Measurements from ENCODE around the gene TNK1. TPM values are rescaled to one million over a fixed set of nuclear protein-coding genes. Genes with fewer than 3 reads are reported as not detected.

TNK1 gene
- total RNA-seq, 1 experiment from 2014 or later = 16.8 TPM

DNA sequence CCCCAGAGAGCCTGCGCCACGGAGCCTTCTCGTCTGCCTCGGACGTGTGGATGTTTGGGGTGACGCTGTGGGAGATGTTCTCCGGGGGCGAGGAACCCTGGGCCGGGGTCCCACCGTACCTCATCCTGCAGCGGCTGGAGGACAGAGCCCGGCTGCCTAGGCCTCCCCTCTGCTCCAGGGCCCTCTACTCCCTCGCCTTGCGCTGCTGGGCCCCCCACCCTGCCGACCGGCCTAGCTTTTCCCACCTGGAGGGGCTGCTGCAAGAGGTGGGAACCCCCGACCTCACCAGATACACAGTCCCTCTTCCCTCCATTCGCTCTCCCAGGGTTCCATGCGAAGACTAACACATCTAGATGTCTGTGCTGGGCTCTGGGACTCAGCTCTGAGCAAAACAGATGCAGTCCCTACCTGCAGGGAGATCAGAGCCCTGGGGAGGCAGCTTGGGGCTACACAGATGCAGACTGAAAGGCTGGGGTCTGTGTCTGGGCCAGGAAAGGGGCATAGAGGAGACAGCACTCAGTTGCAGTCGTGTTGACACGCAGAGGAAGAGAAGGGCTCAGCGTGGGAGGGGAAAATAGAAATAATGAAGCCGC lies 3.7 kb downstream of the TNK1 start (continued):
- no peak for TF ChIP-seq SRF (IDR thresholded peaks at IDR 0.05; ENCODE audit: low read depth)
- TF ChIP-seq, protein P1, sequence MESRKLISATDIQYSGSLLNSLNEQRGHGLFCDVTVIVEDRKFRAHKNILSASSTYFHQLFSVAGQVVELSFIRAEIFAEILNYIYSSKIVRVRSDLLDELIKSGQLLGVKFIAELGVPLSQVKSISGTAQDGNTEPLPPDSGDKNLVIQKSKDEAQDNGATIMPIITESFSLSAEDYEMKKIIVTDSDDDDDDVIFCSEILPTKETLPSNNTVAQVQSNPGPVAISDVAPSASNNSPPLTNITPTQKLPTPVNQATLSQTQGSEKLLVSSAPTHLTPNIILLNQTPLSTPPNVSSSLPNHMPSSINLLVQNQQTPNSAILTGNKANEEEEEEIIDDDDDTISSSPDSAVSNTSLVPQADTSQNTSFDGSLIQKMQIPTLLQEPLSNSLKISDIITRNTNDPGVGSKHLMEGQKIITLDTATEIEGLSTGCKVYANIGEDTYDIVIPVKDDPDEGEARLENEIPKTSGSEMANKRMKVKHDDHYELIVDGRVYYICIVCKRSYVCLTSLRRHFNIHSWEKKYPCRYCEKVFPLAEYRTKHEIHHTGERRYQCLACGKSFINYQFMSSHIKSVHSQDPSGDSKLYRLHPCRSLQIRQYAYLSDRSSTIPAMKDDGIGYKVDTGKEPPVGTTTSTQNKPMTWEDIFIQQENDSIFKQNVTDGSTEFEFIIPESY (IDR thresholded peaks at IDR 0.05; ENCODE audit: extremely low read depth, insufficient replicate concordance, low read length) = no peak

DNA sequence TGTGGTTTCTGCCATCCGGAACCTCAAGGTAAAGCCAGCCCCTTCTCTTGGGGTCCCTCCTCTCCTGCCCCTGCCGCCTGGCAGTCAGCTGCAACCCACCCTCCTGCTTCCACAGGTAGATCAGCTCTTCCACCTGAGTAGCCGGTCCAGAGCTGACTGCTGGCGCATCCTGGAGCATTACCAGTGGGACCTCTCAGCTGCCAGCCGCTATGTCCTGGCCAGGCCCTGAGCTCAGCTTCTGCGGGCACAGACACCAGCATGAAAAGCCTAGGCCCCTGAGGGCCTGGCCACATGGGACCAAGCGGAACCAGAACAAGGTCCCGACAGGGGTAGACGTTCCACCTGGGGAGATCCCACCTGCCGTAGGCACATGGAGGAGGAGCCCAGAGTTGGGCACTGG lies 8.0 kb downstream of the TNK1 start:
- RAD21 ChIA-PET (ENCODE audit: low non-redundant PET in 1 of 2, low total read pairs in 2 of 2, uncharacterized antibody in 2 of 2, unreplicated experiment in 2 of 2) = no interaction called here
- CTCF ChIA-PET = no interaction called here
- Histone ChIP-seq H3K36me3 (ENCODE audit: control insufficient read depth in 1 of 2, insufficient read depth in 2 of 2, low read length in 2 of 2) (peaks cover 10 to 20% of the 10 kb centered on the region in 2 experiments; a peak in 3 of 4 replicates), H3K27ac (ENCODE audit: low read depth, low read length) (no peak overlapping the region), H4K20me1 (ENCODE audit: insufficient read depth) (no peaks in the 10 kb centered on the region), H2AFZ (ENCODE audit: low read depth, low read length, poor library complexity, severe bottlenecking) (no peak overlapping the region), H3K9ac (ENCODE audit: low read length) (no peak overlapping the region), H3K4me3 (replicated peaks in 1 of 2; ENCODE audit: low read depth in 1 of 2, low read length in 2 of 2) (no peak overlapping the region), H3K27me3 (ENCODE audit: insufficient read depth, low read length) (no peaks in the 10 kb centered on the region), H3K9me3 (ENCODE audit: control insufficient read depth in 1 of 2, insufficient read depth in 1 of 2, low read depth in 1 of 2, low read length in 2 of 2) (no peaks in the 10 kb centered on the region), H3K79me2 (ENCODE audit: insufficient read depth, low read length) (0 out of 2 replicates have a peak, but pooled peaks cover 7% of the 10 kb centered on the region), H3K9me2 (ENCODE audit: insufficient read depth) (no peaks in the 10 kb centered on the region), H3K4me2 (ENCODE audit: low read length) (no peak overlapping the region), H3K4me1 (ENCODE audit: control insufficient read depth in 1 of 2, insufficient read depth in 2 of 2, low read length in 2 of 2) (peaks cover 3 to 9% of the 10 kb centered on the region in 2 experiments; a peak in 2 of 4 replicates)
- intact Hi-C loops (cut with micrococcal nuclease) = no loop called here
- ATAC-seq (no peak), DNase-seq (ENCODE audit: low read depth, low spot score) (no peak)
- BruUV-seq (replicated peaks) = no TSS peak
- POLR2A ChIA-PET = interaction anchor here (1.2 kb wide), 1 partner anchor 12 kb away, joined by 3 read pairs; no protein-coding TSS in a partner anchor
- TF ChIP-seq JUND (IDR thresholded peaks at IDR 0.05) (no peak), SIN3A (IDR thresholded peaks at IDR 0.05; ENCODE audit: low read depth) (no peak), POLR2A (IDR thresholded peaks at IDR 0.05; ENCODE audit: borderline replicate concordance, extremely low read depth, insufficient read depth, insufficient read length) (no peak), SRF (IDR thresholded peaks at IDR 0.05; ENCODE audit: low read depth) (no peak), EZH2 (IDR thresholded peaks at IDR 0.05) (no peak), POLR2AphosphoS5 (IDR thresholded peaks at IDR 0.05; ENCODE audit: low read depth, low read length) (no peak), ZNF274 (IDR thresholded peaks at IDR 0.05; ENCODE audit: low read depth, low read length) (no peak), FOSL1 (IDR thresholded peaks at IDR 0.05; ENCODE audit: low read depth) (no peak), RAD21 (IDR thresholded peaks at IDR 0.05; ENCODE audit: low read depth) (no peak), EGR1 (IDR thresholded peaks at IDR 0.05; ENCODE audit: low read depth) (no peak), EZH2phosphoT487 (IDR thresholded peaks at IDR 0.05; ENCODE audit: borderline replicate concordance) (no peak)
- TF ChIP-seq, protein P2, sequence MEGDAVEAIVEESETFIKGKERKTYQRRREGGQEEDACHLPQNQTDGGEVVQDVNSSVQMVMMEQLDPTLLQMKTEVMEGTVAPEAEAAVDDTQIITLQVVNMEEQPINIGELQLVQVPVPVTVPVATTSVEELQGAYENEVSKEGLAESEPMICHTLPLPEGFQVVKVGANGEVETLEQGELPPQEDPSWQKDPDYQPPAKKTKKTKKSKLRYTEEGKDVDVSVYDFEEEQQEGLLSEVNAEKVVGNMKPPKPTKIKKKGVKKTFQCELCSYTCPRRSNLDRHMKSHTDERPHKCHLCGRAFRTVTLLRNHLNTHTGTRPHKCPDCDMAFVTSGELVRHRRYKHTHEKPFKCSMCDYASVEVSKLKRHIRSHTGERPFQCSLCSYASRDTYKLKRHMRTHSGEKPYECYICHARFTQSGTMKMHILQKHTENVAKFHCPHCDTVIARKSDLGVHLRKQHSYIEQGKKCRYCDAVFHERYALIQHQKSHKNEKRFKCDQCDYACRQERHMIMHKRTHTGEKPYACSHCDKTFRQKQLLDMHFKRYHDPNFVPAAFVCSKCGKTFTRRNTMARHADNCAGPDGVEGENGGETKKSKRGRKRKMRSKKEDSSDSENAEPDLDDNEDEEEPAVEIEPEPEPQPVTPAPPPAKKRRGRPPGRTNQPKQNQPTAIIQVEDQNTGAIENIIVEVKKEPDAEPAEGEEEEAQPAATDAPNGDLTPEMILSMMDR (IDR thresholded peaks at IDR 0.05 in 2 of 3, conservative IDR thresholded peaks at IDR 0.05 in 1 of 3; ENCODE audit: borderline replicate concordance in 1 of 3, insufficient read depth in 1 of 3, low read depth in 2 of 3, low read length in 2 of 3) = no peak
- TF ChIP-seq, protein P3, sequence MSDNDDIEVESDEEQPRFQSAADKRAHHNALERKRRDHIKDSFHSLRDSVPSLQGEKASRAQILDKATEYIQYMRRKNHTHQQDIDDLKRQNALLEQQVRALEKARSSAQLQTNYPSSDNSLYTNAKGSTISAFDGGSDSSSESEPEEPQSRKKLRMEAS (IDR thresholded peaks at IDR 0.05) = no peak
- TF ChIP-seq, protein P4, sequence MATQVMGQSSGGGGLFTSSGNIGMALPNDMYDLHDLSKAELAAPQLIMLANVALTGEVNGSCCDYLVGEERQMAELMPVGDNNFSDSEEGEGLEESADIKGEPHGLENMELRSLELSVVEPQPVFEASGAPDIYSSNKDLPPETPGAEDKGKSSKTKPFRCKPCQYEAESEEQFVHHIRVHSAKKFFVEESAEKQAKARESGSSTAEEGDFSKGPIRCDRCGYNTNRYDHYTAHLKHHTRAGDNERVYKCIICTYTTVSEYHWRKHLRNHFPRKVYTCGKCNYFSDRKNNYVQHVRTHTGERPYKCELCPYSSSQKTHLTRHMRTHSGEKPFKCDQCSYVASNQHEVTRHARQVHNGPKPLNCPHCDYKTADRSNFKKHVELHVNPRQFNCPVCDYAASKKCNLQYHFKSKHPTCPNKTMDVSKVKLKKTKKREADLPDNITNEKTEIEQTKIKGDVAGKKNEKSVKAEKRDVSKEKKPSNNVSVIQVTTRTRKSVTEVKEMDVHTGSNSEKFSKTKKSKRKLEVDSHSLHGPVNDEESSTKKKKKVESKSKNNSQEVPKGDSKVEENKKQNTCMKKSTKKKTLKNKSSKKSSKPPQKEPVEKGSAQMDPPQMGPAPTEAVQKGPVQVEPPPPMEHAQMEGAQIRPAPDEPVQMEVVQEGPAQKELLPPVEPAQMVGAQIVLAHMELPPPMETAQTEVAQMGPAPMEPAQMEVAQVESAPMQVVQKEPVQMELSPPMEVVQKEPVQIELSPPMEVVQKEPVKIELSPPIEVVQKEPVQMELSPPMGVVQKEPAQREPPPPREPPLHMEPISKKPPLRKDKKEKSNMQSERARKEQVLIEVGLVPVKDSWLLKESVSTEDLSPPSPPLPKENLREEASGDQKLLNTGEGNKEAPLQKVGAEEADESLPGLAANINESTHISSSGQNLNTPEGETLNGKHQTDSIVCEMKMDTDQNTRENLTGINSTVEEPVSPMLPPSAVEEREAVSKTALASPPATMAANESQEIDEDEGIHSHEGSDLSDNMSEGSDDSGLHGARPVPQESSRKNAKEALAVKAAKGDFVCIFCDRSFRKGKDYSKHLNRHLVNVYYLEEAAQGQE (IDR thresholded peaks at IDR 0.05; ENCODE audit: low read depth) = no peak

Data from HCT116 (cell line).